ENCODE data around the gene SHROOM1. TPM values are rescaled to one million over a fixed set of nuclear protein-coding genes. Genes with fewer than 3 reads are reported as not detected.
A peak's percentile ranks its signal among the peaks of the same experiment; 100 is the strongest.

Gene SHROOM1
- total RNA-seq, 1 experiment from 2014 or later: 24.5 TPM

DNA sequence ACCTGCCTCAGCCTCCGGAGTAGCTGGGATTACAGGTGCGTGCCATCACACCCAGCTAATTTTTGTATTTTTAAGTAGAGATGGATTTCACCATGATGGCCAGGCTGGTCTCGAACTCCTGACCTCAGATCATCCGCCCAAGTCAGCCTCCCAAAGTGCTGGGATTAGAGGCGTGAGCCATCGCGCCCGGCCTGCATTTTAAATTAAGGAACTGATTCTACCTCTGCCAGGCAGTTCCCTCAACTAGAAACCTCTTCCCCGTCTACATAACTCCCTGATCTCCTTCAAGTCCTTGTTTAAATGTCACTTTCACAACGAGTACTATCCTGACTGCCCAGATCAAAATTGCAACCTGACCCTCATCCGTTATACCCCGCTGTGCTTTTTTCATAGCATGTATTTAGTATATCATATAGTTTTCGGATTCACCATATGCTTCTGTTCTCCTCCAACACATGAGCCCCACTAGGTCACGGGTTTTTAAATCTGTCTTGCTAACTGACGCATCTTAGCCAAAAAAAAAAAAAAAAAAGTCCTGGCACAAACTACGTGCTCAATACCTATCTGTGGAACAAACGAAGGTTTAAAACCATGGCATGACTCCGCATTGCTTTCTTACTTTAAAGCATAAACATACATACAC is 18.2 kb downstream of the SHROOM1 start:
- peak overlapping the region; percentile 69 for H3K4me3 Mint-ChIP-seq (ENCODE audit: low read depth, unreplicated experiment)
- H3K27me3 Mint-ChIP-seq (ENCODE audit: unreplicated experiment): no peaks in the 10 kb centered on the region

DNA sequence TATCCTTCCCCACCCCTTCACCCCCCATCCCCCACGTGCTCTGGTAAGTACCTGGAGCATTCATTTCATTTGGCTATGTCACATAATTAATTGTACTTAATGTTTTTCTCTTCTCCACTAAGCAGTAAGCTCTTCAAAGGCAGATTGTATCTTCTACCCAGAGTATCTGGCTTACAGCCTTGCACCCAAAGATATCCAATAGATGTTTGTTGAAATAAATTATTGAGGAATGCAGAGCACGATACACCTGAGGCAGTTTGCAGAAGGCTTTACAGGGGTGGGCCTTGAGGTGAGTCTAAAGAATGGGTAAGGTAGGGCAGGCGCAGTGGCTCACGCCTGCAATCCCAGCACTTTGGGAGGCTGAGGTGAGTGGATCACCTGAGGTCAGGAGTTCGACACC is 19.8 kb downstream of the SHROOM1 start:
- intact Hi-C loops (cut with micrococcal nuclease; ENCODE audit: unreplicated experiment): no loop called here
- Mint-ChIP-seq H3K9me3 (ENCODE audit: low read depth, unreplicated experiment) (no peaks in the 10 kb centered on the region), H3K4me1 (ENCODE audit: low read depth, unreplicated experiment) (peaks cover 39% of the 10 kb centered on the region), H3K36me3 (ENCODE audit: insufficient read depth, unreplicated experiment) (peaks cover 11% of the 10 kb centered on the region), H3K27me3 (ENCODE audit: unreplicated experiment) (no peaks in the 10 kb centered on the region), H3K27ac (ENCODE audit: unreplicated experiment) (no peak overlapping the region), H3K4me3 (ENCODE audit: low read depth, unreplicated experiment) (no peak overlapping the region)
- TF ChIP-seq, protein P1, sequence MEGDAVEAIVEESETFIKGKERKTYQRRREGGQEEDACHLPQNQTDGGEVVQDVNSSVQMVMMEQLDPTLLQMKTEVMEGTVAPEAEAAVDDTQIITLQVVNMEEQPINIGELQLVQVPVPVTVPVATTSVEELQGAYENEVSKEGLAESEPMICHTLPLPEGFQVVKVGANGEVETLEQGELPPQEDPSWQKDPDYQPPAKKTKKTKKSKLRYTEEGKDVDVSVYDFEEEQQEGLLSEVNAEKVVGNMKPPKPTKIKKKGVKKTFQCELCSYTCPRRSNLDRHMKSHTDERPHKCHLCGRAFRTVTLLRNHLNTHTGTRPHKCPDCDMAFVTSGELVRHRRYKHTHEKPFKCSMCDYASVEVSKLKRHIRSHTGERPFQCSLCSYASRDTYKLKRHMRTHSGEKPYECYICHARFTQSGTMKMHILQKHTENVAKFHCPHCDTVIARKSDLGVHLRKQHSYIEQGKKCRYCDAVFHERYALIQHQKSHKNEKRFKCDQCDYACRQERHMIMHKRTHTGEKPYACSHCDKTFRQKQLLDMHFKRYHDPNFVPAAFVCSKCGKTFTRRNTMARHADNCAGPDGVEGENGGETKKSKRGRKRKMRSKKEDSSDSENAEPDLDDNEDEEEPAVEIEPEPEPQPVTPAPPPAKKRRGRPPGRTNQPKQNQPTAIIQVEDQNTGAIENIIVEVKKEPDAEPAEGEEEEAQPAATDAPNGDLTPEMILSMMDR (IDR thresholded peaks at IDR 0.05; ENCODE audit: unreplicated experiment): no peak
- BruUV-seq (replicated peaks): no TSS peak
- DNase-seq: no peak
- CTCF ChIA-PET: interaction anchor here (0.6 kb wide), 3 partner anchors 18 to 598 kb away, joined by 3 to 4 read pairs (median 3); no protein-coding TSS in a partner anchor

More for the DNA sequence above, 18.2 kb downstream of the SHROOM1 start:
- Mint-ChIP-seq H3K9me3 (ENCODE audit: low read depth, unreplicated experiment) (no peaks in the 10 kb centered on the region), H3K27ac (ENCODE audit: unreplicated experiment) (no peak overlapping the region), H3K36me3 (ENCODE audit: insufficient read depth, unreplicated experiment) (peaks cover 11% of the 10 kb centered on the region), H3K4me1 (ENCODE audit: low read depth, unreplicated experiment) (peaks cover 29% of the 10 kb centered on the region)
- TF ChIP-seq, protein P1 (IDR thresholded peaks at IDR 0.05; ENCODE audit: unreplicated experiment): no peak
- intact Hi-C loops (cut with micrococcal nuclease; ENCODE audit: unreplicated experiment): no loop called here
- CTCF ChIA-PET: interaction anchor here (1.5 kb wide), 2 partner anchors 8 to 23 kb away, joined by 4 read pairs; no protein-coding TSS in a partner anchor
- BruUV-seq (replicated peaks): no TSS peak
- no peak for DNase-seq

DNA sequence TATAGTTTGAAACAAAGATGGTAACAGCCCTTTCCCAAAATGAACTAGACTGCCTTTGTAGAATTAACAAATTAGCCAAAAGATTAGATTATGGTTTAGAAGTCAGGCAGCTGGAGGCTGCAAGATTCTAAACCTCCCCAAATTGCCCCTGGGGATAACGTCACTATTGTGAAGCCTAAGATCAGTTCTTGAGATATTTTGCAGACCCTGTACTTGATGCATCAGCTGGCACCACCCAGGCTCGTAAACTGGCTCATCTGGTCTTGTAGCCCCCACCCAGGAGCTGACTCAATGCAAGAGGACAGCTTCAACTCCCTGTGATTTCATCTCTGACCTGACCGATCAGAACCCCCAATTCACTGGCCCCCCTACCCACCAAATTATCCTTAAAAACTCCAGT is 21.6 kb downstream of the SHROOM1 start:
- Mint-ChIP-seq H3K27ac (ENCODE audit: unreplicated experiment) (no peak overlapping the region), H3K9me3 (ENCODE audit: low read depth, unreplicated experiment) (no peaks in the 10 kb centered on the region), H3K4me3 (ENCODE audit: low read depth, unreplicated experiment) (no peak overlapping the region), H3K27me3 (ENCODE audit: unreplicated experiment) (peaks cover 7% of the 10 kb centered on the region), H3K36me3 (ENCODE audit: insufficient read depth, unreplicated experiment) (peaks cover 7% of the 10 kb centered on the region), H3K4me1 (ENCODE audit: low read depth, unreplicated experiment) (peaks cover 39% of the 10 kb centered on the region)
- intact Hi-C loops (cut with micrococcal nuclease; ENCODE audit: unreplicated experiment): loop anchor here (10.0 kb wide), 1 partner anchor 424 kb away; no protein-coding TSS in a partner anchor
- TF ChIP-seq, protein P1 (IDR thresholded peaks at IDR 0.05; ENCODE audit: unreplicated experiment): no peak
- CTCF ChIA-PET: interaction anchor here (2.0 to 3.2 kb wide), 2 partner anchors 11 to 57 kb away, joined by 5 to 91 read pairs; no protein-coding TSS in a partner anchor
- DNase-seq: no peak
- no TSS peak for BruUV-seq (replicated peaks)

DNA sequence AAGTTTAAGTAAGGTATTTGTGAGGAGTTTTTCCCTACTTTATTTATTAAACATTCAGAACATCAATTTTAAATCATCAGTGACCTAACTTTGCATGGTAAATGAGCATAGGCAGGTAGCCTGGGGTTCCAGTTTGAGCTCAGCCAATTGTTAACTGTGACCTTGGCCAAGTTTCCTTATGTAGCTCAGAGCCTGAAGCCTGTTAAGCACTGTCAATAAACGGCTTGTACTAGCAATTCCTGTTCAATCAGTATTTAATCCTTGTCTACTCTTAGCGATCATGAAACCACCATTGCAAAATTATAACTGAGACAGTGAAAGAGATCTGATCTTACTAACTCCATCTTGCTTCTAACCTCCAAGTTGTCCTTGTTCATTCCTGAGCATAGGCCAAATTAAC is 22.0 kb downstream of the SHROOM1 start:
- no peak for DNase-seq
- Mint-ChIP-seq H3K36me3 (ENCODE audit: insufficient read depth, unreplicated experiment) (peaks cover 7% of the 10 kb centered on the region), H3K4me3 (ENCODE audit: low read depth, unreplicated experiment) (no peak overlapping the region), H3K27me3 (ENCODE audit: unreplicated experiment) (peaks cover 10% of the 10 kb centered on the region), H3K9me3 (ENCODE audit: low read depth, unreplicated experiment) (no peaks in the 10 kb centered on the region), H3K4me1 (ENCODE audit: low read depth, unreplicated experiment) (peaks cover 39% of the 10 kb centered on the region), H3K27ac (ENCODE audit: unreplicated experiment) (no peak overlapping the region)
- no TSS peak for BruUV-seq (replicated peaks)
- CTCF ChIA-PET: interaction anchor here (2.0 to 3.2 kb wide), 2 partner anchors 11 to 57 kb away, joined by 5 to 91 read pairs; no protein-coding TSS in a partner anchor
- TF ChIP-seq, protein P1 (IDR thresholded peaks at IDR 0.05; ENCODE audit: unreplicated experiment): no peak
- intact Hi-C loops (cut with micrococcal nuclease; ENCODE audit: unreplicated experiment): loop anchor here (10.0 kb wide), 1 partner anchor 424 kb away; no protein-coding TSS in a partner anchor

All from Calu3 (cell line).